NCI-H345 treated with DMSO at 0.1 percent for 48 hours (cell line): ENCODE measurements around the gene ATP6V1G1.
"Not testable (repeated sequence)": the region's sequence is repeated elsewhere in the genome, so short reads cannot be mapped to it uniquely, and the experiment has no call there.

Experiments used
- DNase-seq: peaks from one replicate; lab custom pipeline; 2025; ENCODE audit not compliant: unreplicated experiment; lab: John Stamatoyannopoulos, UW

The ATP6V1G1 gene

DNA sequence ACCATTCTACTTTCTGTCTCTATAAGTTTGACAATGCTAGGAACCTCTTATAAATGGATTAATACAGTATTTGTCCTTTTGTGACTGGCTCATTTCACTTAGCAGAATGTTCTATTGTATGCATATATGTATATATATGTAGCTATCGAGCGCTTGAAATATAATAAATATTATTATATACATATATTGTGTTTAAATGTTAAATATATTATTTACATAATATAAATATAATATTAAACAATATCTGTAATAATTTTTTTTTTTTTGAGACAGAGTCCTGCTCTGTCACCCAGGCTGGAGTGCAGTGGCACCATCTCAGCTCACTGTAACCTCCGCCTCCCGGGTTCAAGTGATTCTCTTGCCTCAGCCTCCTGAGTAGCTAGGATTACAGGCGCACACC lies 9.4 kb upstream of the ATP6V1G1 start:
- DNase-seq = not testable (repeated sequence)

DNA sequence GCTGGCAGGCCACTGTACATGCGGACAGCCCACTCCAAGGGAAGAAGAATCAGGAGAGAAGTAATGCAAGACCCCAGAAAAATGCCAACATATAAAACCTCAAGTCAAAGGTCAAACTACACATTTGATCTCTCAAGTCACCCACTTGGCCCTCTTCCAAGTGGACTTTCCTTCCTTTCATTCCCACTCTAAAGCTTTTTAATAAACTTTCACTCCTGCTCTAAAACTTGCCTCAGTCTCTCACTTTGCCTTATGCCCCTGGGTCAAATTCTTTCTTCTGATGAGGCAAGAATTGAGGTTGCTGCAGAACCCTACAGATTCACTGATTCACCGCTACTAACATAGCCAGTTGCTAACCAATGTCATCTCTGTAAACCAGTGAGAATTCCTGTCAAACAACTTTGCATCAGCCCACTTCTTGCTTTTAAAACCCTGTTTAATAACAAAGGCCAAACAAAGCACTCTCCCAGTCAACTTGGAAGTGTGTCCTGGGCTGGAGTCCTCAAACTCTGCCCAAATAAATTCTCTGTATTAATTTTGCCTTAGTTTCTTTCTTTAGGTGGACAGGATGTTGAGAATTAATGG lies 6.9 kb upstream of the ATP6V1G1 start:
- no peak for DNase-seq

DNA sequence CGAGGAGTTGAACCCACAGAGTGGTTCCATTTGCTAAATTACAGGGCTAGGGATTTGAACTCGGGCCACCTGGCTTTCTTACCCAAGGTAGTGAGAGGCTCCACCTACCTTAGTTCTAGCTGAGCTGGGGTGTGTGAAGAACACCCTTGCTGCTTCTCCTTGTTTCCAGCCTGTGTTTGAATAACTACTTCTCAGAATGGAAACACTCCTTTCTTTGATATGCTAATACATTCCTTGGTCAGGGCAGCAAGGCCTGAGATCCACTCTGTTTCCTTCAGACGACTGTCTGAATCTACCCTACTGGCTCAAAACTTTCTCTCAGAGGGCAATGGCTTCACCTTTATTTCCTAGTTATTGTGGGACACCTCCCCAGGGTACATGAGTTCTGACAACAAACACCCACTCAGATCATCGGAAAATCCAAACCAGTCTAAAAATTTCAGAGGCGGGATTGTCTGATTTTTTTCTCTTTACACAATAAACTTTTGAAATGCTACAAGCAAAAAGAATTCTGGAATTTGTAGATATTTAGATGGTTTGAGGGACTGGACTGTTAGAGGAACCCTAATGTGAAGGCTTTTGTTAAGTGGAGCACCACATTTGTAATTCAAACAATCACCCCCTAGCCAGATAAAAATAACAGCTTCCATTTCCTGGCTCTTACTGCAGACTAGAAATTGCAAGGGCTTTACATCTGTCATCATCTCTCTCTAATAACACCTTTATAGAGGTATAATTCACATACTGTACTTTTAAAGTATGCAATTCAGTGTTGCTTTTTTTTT lies 4.0 kb upstream of the ATP6V1G1 start:
- no peak for DNase-seq

DNA sequence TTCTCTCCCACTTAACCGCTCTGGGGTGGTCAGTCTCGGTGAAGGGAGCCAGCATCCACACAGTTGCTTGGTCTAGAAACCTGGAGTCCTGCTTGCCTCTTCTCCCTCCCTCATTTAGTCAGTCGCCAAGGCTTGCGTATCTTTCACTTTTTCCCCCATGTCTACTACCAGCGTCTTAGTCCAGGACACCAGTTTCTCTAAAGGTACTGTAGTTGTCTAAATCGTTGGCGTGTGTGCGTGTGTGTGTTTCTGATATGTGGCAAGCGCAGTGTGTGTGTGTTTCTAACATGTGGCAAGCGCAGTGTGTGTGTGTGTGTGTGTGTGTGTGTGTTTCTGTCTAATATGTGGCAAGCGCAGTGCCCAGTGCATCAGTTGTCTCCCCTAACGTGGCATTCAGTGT lies 641 bp downstream of the ATP6V1G1 start:
- no peak for DNase-seq

DNA sequence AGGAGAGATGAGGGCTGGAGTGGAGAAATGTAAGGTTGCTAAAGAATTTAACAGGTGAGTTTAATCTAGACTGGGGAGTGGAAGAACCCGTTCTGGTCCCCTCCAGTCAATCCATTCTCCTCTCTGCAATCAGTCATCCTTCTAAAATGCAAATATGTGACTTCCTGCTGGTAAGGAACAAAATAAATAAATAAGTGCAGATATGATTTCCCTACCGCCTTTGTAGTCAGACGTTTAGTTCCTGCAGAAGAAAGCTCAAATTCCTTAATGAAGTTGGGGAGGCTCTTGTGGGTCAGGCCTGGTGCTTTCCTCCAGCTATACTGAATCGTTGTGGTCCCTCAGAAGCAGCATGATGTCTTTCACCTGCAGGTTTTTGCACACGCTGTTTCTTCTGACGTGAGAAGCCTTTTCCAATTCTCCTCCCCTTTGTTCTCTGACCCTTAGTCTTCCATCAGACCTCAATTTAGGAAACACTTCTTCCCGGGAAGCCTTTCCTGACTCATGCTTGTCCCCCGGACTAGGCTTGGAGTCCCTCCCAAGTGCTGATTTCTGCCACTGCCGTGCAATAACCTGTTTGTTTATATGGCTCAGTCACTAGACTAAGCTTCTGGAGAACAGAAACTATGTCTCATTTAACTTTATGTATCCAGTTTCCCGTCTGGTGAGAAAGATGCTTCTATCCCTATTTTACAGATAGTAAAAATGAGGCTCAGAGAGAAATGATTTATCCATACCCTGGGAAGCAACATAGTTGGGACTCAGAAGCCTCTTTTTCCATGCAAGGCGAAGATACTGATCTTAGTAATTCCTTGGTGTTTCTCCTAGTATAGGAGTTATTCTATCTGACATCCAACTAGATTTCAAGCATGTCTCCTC lies 1.3 kb downstream of the ATP6V1G1 start:
- DNase-seq = no peak

DNA sequence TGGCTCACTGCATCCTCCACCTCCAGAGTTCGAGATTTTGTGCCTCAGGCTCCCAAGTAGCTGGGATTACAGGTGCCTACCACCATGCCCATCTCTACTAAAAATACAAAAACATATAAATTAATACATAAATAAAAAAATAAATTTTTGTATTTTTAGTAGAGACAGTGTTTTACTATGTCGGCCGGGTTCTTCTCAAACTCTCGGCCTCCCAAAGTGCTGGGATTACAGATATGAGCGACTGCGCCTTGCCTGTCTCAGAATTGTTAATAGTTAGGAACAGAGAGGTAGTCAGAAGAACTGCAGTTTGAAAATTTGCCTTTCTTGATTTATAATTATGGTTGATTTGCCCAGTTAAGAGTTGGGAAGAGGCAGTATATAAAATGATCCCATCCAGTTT lies 2.8 kb downstream of the ATP6V1G1 start:
- no peak for DNase-seq

DNA sequence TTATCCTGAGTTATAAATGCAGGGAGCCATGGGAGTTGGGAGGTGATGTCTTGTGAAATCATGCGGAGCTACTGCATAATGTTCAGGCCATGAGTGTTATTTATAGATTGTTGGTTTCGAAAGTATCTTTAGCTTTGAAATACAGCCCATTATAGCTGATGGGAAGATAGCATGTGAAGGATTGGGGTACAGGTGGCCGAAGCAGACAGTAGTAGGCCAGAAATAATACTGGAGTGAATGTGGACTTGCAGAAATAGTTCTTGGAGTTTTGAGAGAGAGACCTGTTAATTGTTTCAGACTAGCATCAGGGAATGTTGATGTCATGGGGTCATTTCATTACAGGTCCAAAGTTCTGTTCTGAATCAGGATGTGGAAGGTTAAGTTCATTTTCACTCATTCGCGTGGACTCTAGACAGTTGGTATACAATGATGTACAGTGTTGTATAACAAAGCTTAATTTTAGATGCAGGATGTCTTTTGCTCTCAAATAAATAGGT lies 3.8 kb downstream of the ATP6V1G1 start:
- DNase-seq = no peak

DNA sequence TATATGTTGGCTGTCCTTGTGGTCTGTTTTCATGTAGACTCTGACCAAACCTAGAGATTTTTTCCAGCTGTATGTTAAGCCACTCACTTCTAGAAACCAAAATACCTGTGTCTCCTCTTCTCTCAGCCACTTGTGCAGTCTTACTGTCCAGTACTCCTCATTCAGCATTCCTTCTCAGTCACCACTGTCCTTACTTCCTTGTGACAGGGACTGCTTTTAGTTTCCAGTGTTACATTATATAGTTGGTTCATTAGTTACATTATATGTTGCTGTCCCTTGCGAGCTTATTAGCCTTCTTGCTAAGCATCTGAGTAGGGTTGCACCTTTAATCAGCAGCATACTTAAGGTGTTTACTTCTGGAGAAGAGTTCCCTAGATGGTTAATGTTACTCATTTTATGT lies 4.3 kb downstream of the ATP6V1G1 start:
- DNase-seq = no peak

DNA sequence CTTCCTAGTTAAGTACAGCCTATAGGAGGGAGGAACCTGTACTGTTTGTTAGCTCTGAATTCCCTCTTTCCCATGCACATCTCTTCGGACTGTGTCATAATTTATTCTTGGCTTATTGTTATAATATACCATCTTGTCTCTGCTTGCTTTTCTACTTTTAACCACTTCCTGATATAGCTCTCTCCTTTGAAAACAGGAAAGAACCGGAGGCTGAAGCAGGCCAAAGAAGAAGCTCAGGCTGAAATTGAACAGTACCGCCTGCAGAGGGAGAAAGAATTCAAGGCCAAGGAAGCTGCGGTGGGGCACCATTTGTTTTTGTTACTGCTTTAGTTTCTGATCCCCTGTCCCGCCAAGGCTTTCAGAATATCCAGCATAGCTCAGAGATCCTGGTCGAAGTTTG lies 4.8 kb downstream of the ATP6V1G1 start:
- no peak for DNase-seq

DNA sequence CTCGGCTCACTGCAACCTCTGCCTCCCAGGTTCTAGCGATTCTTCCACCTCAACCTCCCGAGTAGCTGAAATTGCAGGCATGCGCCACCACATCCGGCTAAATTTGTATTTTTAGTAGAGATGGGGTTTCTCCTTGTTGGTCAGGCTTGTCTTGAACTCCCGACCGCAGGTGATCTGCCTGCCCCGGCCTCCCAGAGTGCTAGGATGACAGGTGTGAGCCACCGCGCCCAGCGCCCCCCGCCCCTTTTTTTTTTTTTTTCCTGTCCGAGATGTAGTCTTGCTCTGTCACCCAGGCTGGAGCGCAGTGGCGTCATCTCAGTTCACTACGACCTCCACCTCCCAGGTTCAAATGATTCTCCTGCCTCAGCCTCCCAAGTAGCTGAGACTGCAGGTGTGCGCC lies 6.6 kb downstream of the ATP6V1G1 start:
- DNase-seq = no peak

DNA sequence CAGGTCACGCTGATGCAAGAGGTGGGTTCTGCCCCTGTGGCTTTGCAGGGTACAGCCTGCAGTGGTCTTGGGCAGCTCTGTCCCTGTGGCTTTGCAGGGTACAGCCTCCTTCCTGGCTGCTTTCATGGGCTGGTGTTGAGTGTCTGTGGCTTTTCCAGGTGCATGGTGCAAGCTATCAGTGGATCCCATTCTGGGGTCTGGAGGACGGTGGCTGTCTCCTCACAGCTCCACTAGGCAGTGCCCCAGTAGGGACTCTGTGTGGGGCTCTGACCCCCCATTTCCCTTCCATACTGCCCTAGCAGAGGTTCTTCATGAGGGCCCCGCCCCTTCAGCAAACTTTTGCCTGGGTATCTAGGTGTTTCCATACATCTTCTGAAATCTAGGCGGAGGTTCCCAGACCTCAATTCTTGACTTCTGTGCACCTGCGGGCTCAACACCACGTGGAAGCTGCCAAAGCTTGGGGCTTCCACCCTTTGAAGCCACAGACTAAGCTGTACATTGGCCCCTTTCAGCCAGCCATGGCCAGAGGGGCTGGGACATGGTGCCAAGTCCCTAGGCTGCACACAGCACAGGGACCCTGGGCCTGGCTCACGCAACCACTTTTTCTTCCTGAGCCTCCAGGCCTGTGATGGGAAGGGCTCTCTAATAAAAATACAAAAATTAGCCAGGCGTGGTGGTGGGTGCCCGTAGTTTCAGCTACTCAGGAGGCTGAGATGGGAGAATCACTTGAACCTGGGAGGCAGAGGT lies 13.1 kb downstream of the ATP6V1G1 start:
- DNase-seq = not testable (repeated sequence)

DNA sequence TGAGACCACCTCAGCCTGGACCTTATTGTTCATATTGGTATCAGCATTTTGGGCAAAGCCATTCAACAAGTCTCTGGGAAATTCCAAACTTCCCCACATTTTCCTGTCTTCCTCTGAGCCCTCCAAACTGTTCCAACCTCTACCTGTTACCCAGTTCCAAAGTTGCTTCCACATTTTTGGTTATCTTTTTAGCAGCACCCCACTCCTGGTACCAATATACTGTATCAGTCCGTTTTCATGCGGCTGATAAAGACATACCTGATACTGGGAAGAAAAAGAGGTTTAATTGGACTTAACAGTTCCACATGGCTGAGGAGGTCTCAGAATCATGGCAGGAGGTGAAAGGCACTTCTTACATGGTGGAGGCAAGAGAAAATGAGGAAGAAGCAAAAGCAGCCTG lies 14.2 kb downstream of the ATP6V1G1 start:
- DNase-seq = not testable (repeated sequence)

DNA sequence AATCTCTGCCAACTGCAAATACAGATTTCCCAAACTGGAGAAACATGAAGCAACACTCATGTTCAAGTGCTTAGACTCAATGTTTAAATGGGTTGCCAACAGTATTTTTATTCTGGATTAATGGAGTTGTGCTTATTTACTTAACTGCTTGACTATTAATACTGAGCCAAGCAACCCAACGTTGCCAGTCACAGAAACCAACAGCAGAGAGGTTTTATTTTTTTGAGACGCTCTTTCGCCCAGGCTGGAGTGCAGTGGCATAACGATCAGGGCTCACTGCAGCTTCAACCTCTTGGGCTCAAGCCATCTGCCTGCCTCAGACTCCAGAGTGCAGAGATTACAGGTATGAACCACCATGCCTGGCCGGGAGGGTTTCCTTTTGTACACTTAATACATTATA lies 15.1 kb downstream of the ATP6V1G1 start:
- no peak for DNase-seq

DNA sequence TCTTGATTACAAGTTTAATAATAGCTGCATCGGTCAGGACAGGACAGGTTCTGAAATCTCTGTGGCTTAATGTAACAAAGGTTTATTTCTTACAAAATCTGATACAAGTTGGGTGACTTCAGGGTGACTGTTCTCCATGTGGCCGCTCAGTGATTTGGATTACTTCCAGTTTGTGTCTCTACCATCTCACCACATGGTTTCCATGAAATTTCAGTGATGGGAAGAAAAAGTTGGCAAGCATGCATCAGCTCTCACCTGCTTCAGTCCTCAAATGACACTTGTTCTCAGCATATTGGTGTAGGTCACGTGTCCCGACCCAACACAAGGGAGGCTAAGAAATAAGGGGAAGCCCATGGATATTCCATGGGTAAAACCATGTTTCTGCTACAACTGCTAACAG lies 15.7 kb downstream of the ATP6V1G1 start:
- peak; percentile 36 for DNase-seq

DNA sequence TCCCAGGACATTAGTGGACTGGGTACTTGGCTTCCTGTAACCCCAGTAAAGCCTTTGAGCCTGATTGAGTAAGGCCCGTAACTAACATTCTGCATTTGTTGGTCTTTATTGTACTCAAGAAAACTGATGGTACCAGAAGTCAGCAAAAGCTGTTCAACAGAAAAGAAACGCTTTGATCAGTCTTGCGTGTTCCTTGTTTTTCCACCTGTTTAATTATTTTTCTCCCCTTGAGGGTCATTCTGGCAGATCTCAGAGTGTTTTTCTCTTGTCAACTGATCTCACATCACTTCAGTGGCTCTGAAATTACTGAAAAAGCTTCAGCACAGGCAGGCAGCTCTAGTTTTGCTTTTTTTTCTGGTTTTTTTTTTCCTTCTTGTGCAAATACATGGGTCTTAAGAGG lies 17.4 kb downstream of the ATP6V1G1 start:
- DNase-seq = no peak

DNA sequence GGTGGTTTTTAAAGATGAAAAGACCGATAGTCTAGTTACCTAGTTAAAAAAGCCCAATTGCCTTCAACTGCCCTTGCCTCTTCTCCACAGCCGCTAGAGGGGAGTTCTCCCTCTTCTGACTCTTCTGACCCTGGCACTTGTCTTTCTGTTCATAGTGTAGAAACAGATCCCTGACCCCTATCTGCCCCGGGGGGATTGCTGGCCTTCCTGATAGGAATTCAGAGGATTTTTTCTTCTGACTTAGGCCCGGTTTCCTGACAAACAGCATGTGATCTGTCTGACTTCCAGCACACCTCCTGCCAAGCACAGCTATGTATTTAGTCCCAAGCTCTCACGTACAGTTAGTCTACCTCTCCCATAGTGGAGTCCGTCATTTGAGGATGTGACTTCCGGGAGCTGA lies 18.5 kb downstream of the ATP6V1G1 start:
- no peak for DNase-seq

DNA sequence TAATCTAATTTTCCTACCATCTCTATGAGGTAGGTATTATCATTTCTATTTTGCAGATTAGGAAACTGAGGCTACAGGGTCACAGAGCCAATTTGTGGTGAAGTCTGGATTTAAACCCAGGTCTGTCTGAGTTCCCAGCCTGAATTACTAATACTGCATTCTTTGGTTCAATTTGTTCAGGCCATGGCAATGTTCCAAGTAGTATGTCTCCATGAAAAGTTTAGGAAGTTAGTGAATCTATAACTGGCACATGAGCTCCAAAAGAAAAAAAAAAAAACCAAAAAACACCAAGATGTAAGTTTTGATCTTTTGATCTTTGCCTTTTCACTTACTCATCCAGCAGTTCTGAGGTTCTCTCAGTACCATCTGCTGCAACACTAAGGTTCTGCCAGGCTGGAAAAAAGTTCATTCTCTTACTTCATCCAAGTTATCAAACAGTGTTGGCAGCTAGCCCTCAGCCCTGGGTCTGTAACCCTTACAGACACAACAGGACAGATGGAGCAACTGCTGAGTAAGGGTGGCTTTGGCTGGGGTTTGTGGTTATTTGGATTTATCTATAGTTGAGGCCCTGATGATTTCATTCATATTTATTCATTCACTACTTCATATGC lies 19.1 kb downstream of the ATP6V1G1 start:
- DNase-seq = no peak

DNA sequence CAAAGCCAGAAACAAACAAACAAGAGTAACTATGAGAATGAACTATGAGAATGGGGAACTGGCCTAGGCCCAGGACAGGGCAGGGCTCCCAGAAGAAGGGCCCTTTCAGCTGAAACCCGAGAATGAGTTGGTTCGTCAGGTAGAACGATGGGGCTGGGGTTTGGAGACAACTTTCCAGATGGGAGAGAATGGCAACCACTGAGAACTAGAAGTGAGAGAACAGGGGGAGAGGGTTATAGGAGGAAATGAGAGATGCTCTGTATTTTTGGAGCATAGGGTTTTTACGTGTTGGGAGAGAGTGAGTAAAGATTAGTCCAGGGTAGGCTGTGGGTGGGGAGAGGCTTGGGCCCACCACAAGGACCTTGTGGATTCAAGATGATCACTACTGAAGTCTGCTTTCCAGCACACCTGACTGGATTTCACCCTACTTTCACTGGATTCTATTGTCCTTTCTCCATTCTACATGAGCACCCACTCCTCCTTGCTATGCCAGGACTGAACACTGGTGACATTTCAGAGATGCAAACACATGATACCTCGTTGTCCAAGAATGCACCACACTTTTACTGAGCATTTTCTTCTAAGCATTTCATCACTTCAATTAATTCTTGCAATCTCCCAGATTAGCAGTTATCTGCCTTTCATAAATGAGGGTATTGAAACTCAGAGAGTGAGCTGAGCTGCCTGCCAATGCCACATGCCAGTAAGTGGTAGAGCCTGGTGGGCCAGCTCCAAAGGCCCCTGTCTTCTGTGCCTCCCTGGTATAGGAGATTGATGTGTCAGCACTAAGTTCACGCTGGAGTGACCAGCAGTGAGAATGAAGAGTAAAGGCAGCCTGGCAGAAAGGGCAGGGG lies 20.3 kb downstream of the ATP6V1G1 start:
- DNase-seq = no peak

DNA sequence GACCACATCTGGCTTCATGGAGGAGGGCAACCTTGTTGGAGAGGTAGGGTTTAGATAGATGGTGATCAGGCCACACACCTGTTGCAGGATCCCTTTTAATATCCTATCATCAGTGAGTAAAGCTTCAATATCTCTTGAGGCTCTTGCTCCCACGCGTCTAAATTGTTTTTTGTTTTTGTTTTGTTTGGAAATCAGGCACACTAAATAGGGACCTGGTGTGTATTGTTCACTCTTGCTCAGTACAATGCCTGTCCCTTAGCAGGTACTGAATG lies 20.9 kb downstream of the ATP6V1G1 start:
- no peak for DNase-seq
